ENCODE data around the gene ACOT7.

Gene ACOT7

DNA sequence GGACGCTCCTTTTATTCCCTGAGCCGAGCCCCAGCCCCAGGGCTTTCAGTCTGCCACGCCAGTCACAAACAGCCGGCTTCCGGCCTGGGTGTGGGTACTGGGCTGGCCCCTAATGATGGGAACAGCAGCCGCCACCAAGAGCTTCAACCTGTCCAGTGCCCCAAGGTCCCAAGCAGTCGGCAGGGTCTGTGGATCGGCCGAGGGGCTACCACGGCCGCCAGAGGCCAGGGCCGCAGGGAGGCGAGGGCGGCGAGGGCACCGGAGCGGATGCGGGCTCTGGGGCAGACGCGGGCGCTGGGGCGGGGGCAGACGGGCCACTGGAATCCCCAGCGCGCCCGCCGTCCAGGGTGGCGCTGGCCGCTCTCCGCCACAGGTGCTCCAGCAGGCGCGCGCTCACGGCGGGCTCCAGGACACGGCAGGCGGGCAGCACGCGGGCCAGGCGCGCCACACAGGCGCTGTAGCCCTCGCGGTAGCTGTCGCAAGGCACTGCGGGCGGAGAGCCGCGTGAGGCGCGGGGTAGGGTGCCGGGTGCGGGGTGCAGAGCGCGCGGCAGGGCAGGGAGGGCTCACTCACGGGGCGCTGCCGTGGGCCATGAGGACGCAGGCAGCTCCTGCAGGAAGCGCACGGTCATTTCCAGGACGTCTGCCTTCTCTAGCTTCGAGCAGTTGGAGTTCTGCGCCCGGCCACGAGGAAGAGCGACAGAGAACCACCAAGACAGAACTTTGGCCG lies 25.3 kb upstream of the ACOT7 start:
- no peaks in the 10 kb centered on the region for H3K36me3 Mint-ChIP-seq
- H3K4me3 Mint-ChIP-seq: peak overlapping the region in 1 of 2 donors; percentile 17
- DNase-seq (no peak), ATAC-seq (replicated peaks) (no peak)
- H3K27me3 Mint-ChIP-seq: peaks cover 63 to 80% of the 10 kb centered on the region in 2 donors
- H3K4me1 Mint-ChIP-seq: peaks cover 7 to 24% of the 10 kb centered on the region in 2 donors
- no peaks in the 10 kb centered on the region for H3K9me3 Mint-ChIP-seq
- H3K27ac Mint-ChIP-seq: peak overlapping the region; percentile 47

GRCh38 chr1:6417961-6418667 lies 24.5 kb upstream of the ACOT7 start:
- Mint-ChIP-seq H3K4me1 (peaks cover 7 to 17% of the 10 kb centered on the region in 2 donors), H3K27ac (no peak overlapping the region), H3K9me3 (no peaks in the 10 kb centered on the region), H3K4me3 (no peak overlapping the region), H3K27me3 (peaks cover 61 to 73% of the 10 kb centered on the region in 2 donors), H3K36me3 (no peaks in the 10 kb centered on the region)
- ATAC-seq (replicated peaks) (no peak), DNase-seq (no peak)

DNA sequence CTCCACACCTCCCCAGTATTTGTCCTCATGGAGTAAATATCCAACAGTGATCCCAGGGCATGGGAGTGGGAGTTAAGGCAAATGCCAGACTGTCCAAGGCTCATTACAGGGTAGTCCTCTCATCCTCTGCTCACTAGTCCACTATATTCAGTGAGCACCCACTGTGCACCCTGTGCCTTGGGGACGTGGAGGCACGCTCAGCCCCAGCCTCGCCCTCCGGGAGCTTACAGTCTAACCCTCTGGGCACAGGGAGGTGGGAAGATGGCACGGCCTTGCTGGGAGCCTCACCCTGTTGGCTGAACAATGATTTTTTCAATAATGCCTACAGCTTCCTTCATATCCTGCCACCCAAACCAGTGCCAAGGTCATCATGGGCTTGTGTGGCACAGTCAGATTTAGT lies 23.3 kb upstream of the ACOT7 start:
- Mint-ChIP-seq H3K27ac (no peak overlapping the region), H3K27me3 (peaks cover 60 to 70% of the 10 kb centered on the region in 2 donors), H3K4me3 (no peak overlapping the region), H3K4me1 (peaks cover 7 to 17% of the 10 kb centered on the region in 2 donors), H3K36me3 (no peaks in the 10 kb centered on the region), H3K9me3 (no peaks in the 10 kb centered on the region)
- DNase-seq: no peak
- ATAC-seq (replicated peaks): no peak

DNA sequence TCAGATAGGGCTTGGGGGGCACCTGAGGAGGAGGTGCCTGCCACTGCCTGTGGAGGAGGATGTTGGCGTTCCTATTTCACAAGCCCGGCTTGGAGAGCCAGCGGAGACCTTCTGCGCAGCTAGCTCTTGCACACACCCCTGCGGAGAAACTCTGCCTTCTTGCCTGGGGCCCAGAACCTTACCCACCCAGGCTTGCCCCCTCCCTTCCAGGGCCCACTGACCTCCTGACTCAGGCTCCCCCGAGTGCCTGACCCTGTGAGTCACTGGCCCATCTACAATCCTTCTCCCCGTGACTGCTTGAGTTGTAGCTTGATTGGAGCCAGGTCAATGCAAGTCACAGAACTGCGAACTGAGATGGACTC lies 22.7 kb upstream of the ACOT7 start:
- no peak overlapping the region for H3K4me3 Mint-ChIP-seq
- H3K27ac Mint-ChIP-seq: no peak overlapping the region
- H3K36me3 Mint-ChIP-seq: no peaks in the 10 kb centered on the region
- peaks cover 7 to 17% of the 10 kb centered on the region in 2 donors for H3K4me1 Mint-ChIP-seq
- no peaks in the 10 kb centered on the region for H3K9me3 Mint-ChIP-seq
- DNase-seq (no peak), ATAC-seq (replicated peaks) (no peak)
- H3K27me3 Mint-ChIP-seq: peaks cover 54 to 66% of the 10 kb centered on the region in 2 donors

- H3K27me3 Mint-ChIP-seq: peaks cover 54 to 69% of the 10 kb centered on the region in 2 donors
- no peak overlapping the region for H3K4me3 Mint-ChIP-seq
- no peak for DNase-seq
- H3K27ac Mint-ChIP-seq: no peak overlapping the region
- peaks cover 6 to 11% of the 10 kb centered on the region in 2 donors for H3K4me1 Mint-ChIP-seq
- H3K36me3 Mint-ChIP-seq: no peaks in the 10 kb centered on the region
- no peaks in the 10 kb centered on the region for H3K9me3 Mint-ChIP-seq
- ATAC-seq (replicated peaks): no peak
These were observed 21.5 kb upstream of the ACOT7 start for GRCh38 chr1:6414881-6415626.

GRCh38 chr1:6414443-6414844 lies 20.9 kb upstream of the ACOT7 start:
- Mint-ChIP-seq H3K4me1 (peaks cover 4 to 8% of the 10 kb centered on the region in 2 donors), H3K4me3 (no peak overlapping the region), H3K27me3 (peaks cover 53 to 70% of the 10 kb centered on the region in 2 donors), H3K36me3 (no peaks in the 10 kb centered on the region), H3K9me3 (no peaks in the 10 kb centered on the region), H3K27ac (no peak overlapping the region)
- DNase-seq (no peak), ATAC-seq (replicated peaks) (peak; percentile 84 to 85)

DNA sequence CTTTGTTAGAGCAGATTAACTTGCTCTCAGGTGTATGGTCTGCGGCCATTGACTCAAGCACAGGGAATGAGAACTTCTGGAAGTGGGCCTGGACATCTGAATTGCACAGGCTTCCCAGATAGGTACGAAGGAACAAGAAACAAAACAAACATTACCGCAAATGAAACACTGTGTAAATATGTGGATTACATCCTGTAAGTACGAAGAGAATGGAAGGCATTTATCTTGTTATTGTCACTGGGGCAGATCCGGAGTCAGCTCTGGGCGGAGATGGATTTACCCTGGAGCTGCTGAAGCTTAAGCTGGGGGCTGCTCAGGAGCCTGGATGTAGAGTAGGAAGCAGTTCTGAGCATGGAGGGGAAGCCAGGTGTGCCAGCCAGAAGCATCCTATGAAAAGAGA lies 19.3 kb upstream of the ACOT7 start:
- H3K36me3 Mint-ChIP-seq: no peaks in the 10 kb centered on the region
- no peak for DNase-seq
- no peak overlapping the region for H3K27ac Mint-ChIP-seq
- ATAC-seq (replicated peaks): no peak
- H3K4me1 Mint-ChIP-seq: peaks cover 4 to 8% of the 10 kb centered on the region in 2 donors
- peaks cover 54 to 61% of the 10 kb centered on the region in 2 donors for H3K27me3 Mint-ChIP-seq
- no peaks in the 10 kb centered on the region for H3K9me3 Mint-ChIP-seq
- H3K4me3 Mint-ChIP-seq: no peak overlapping the region

DNA sequence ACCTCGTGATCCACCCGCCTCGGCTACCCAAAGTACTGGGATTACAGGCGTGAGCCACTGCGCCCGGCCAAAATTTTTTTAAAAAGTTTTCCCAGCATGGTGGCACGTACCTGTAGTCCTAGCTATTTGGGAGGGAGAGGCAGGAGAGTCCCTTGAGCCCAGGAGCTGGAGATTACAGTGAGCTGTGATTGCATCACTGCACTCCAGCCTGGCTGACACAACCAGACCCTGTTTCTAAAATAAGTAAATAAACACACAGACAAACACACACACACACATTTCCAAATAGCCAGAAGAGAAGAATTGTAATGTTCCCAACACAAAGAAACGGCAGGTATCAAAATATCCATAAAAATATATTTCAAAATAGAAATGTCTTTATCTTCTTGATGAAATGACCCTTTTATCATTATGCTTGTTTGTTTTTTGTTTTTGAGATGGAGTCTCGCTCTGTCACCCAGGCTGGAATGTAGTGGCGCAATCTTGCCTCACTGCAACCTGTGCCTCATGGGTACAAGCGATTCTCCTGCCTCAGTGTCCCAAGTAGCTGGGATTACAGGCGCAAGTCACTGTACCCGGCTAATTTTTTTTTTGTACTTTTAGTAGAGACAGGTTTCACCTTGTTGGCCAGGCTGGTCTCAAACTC lies 16.8 kb upstream of the ACOT7 start:
- H3K27me3 Mint-ChIP-seq: peaks cover 35 to 50% of the 10 kb centered on the region in 2 donors
- H3K27ac Mint-ChIP-seq: no peak overlapping the region
- DNase-seq: no peak
- ATAC-seq (replicated peaks): no peak
- H3K4me1 Mint-ChIP-seq: peaks cover 4 to 8% of the 10 kb centered on the region in 2 donors
- H3K4me3 Mint-ChIP-seq: no peak overlapping the region
- no peaks in the 10 kb centered on the region for H3K36me3 Mint-ChIP-seq
- no peaks in the 10 kb centered on the region for H3K9me3 Mint-ChIP-seq

DNA sequence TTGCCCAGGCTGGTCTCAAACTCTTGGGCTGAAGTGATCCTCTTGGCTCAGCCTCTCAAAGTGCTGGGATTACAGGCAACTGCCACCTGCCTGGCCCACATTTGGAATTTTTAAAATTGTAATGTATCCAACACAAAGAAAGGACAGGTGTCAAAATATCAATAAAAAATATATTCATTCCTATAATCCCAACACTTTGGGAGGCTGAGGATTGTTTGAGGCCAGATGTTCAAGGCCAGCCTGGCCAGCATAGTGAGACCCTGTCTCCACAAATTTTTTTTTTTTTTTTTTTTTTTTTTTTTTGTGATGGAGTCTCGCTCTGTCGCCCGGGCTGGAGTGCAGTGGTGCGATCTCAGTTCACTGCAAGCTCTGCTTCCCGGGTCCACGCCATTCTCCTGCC lies 16.2 kb upstream of the ACOT7 start:
- no peaks in the 10 kb centered on the region for H3K9me3 Mint-ChIP-seq
- no peak for ATAC-seq (replicated peaks)
- peaks cover 33 to 51% of the 10 kb centered on the region in 2 donors for H3K27me3 Mint-ChIP-seq
- DNase-seq: no peak
- no peak overlapping the region for H3K4me3 Mint-ChIP-seq
- no peak overlapping the region for H3K27ac Mint-ChIP-seq
- no peaks in the 10 kb centered on the region for H3K36me3 Mint-ChIP-seq
- peaks cover 4 to 7% of the 10 kb centered on the region in 2 donors for H3K4me1 Mint-ChIP-seq

GRCh38 chr1:6409053-6409452 lies 15.5 kb upstream of the ACOT7 start:
- no peak overlapping the region for H3K27ac Mint-ChIP-seq
- no peaks in the 10 kb centered on the region for H3K9me3 Mint-ChIP-seq
- H3K36me3 Mint-ChIP-seq: no peaks in the 10 kb centered on the region
- DNase-seq: no peak
- H3K27me3 Mint-ChIP-seq: peaks cover 26 to 44% of the 10 kb centered on the region in 2 donors
- H3K4me1 Mint-ChIP-seq: peaks cover 0 to under 1% of the 10 kb centered on the region in 2 donors
- no peak overlapping the region for H3K4me3 Mint-ChIP-seq
- no peak for ATAC-seq (replicated peaks)

DNA sequence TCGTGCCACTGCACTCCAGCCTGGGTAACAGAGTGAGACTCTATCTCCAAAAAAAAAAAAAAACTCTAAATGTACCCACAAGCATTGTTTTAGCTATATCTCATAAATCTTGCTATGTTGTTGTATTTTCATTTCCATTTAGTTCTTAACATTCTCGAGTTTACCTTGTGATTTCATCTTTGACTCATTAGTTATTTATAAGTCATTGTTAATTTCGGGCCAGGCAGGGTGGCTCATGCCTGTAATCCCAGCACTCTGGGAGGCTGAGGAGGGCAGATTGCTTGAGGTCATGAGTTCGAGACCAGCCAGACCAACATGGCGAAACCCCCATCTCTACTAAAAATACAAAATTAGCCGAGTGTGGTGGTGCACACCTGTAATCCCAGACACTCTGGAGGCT lies 14.5 kb upstream of the ACOT7 start:
- peaks cover 25 to 43% of the 10 kb centered on the region in 2 donors for H3K27me3 Mint-ChIP-seq
- no peaks in the 10 kb centered on the region for H3K4me1 Mint-ChIP-seq

DNA sequence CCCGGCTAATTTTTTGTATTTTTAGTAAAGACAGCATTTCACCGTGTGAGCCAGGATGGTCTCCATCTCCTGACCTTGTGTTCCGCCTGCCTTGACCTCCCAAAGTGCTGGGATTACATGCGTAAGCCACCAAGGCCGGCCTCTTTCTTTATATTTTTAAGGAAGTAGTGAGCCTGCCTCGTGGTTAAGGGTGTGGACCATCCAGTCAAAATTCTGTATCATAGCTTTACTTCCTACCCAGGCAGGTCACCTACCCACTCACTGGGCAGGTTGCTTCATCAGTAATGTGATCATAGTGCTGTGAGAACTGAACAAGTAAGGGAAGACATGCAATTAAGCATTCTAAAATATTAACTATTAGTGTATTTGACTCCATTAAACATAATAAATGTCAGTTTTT lies 8.1 kb upstream of the ACOT7 start:
- no peak overlapping the region for H3K27ac Mint-ChIP-seq
- no peak for DNase-seq
- H3K9me3 Mint-ChIP-seq: no peaks in the 10 kb centered on the region

More for the DNA sequence above, 14.5 kb upstream of the ACOT7 start:
- Mint-ChIP-seq H3K4me3 (no peak overlapping the region), H3K27ac (no peak overlapping the region), H3K9me3 (no peaks in the 10 kb centered on the region), H3K36me3 (no peaks in the 10 kb centered on the region)
- ATAC-seq (replicated peaks): no peak
- DNase-seq: no peak

DNA sequence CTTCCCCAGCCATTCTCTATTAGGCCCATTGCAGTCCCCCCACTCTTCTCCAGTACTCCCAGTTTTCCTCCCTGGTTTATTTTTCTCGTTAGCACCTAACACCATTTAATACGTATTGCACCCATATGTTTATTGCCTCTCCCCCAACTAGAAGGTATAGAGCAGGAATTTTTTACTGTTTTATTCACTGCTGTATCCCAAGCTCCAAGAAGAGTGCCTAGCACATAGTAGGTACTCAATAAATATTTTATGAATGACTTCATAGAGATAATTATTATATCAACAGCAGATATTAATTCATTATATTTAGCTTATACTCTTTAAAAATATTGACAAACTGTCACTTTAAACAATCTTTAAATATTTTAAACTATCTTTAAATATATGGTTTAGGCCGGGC lies 5.7 kb upstream of the ACOT7 start:
- no peak for ATAC-seq (replicated peaks)
- peaks cover 15 to 19% of the 10 kb centered on the region in 2 donors for H3K27me3 Mint-ChIP-seq
- no peak for DNase-seq
- H3K27ac Mint-ChIP-seq: no peak overlapping the region
- H3K4me3 Mint-ChIP-seq: no peak overlapping the region
- no peaks in the 10 kb centered on the region for H3K36me3 Mint-ChIP-seq
- no peaks in the 10 kb centered on the region for H3K9me3 Mint-ChIP-seq
- peaks cover under 1 to 2% of the 10 kb centered on the region in 2 donors for H3K4me1 Mint-ChIP-seq

More for the DNA sequence above, 8.1 kb upstream of the ACOT7 start:
- H3K36me3 Mint-ChIP-seq: no peaks in the 10 kb centered on the region
- no peak overlapping the region for H3K4me3 Mint-ChIP-seq
- peaks cover 15 to 35% of the 10 kb centered on the region in 2 donors for H3K27me3 Mint-ChIP-seq
- H3K4me1 Mint-ChIP-seq: no peaks in the 10 kb centered on the region
- ATAC-seq (replicated peaks): no peak

DNA sequence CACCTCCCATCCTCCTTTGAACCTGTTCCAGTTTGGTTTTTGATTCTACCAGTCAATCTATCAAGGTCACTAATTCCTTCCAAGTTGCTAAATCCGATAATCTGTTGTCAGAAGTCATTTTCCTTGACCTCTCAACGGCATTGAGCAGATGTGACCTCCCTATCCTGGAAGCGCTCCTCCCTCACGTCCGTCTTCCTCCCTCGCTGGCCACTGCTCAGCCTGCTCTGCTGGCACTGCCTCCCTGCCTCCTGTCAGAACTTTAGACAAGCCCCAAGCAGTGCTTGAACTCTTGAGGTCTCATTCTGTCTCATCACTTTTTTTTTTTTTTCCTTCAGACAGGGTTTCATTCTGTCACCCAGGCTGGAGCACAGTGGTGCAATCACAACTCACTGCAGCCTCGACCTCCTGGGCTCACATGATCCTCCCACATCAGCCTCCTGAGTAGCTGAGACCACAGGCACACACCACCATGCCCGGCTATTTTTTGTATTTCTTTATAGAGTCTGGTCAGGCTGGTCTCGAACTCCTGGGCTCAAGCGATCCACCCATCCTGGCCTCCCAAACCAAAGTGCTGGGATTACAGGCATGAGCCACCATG lies 4.4 kb upstream of the ACOT7 start:
- no peak for ATAC-seq (replicated peaks)
- Mint-ChIP-seq H3K4me3 (no peak overlapping the region), H3K27me3 (peaks cover 15 to 17% of the 10 kb centered on the region in 2 donors), H3K36me3 (no peaks in the 10 kb centered on the region), H3K27ac (no peak overlapping the region), H3K9me3 (no peaks in the 10 kb centered on the region), H3K4me1 (peaks cover 5 to 7% of the 10 kb centered on the region in 2 donors)
- no peak for DNase-seq
